ENCODE results near the gene FSTL4.

Gene FSTL4

GRCh38 chr5:133612249-133612860 lies at the start of gene FSTL4:
Gene FSTL4 (minus strand): TSS chr5:133612541.
- peak; percentile 33 for DNase-seq (ENCODE audit: low spot score)

GRCh38 chr5:133661389-133661788 lies 49.0 kb upstream of the FSTL4 start:
- no peak for DNase-seq (ENCODE audit: low spot score)

- no peak for DNase-seq (ENCODE audit: low spot score)
These were observed 46.0 kb upstream of the FSTL4 start for GRCh38 chr5:133658327-133658726.

GRCh38 chr5:133657036-133657435 lies 44.7 kb upstream of the FSTL4 start:
- DNase-seq (ENCODE audit: low spot score), result no peak

- DNase-seq (ENCODE audit: low spot score), result no peak
These were observed 43.6 kb upstream of the FSTL4 start for GRCh38 chr5:133655966-133656365.

GRCh38 chr5:133653760-133654049 lies 41.4 kb upstream of the FSTL4 start:
- no peak for DNase-seq (ENCODE audit: low spot score)

GRCh38 chr5:133652951-133653759 lies 40.8 kb upstream of the FSTL4 start:
- no peak for DNase-seq (ENCODE audit: low spot score)

GRCh38 chr5:133644000-133644865 lies 31.9 kb upstream of the FSTL4 start:
- peak; percentile 6 for DNase-seq (ENCODE audit: low spot score)

GRCh38 chr5:133643365-133643764 lies 31.0 kb upstream of the FSTL4 start:
- DNase-seq (ENCODE audit: low spot score), result peak; percentile 3

- peak; percentile 2 for DNase-seq (ENCODE audit: low spot score)
These were observed 29.9 kb upstream of the FSTL4 start for GRCh38 chr5:133642153-133642722.

GRCh38 chr5:133641683-133642082 lies 29.3 kb upstream of the FSTL4 start:
- no peak for DNase-seq (ENCODE audit: low spot score)

- peak; percentile 3 for DNase-seq (ENCODE audit: low spot score)
These were observed 27.6 kb upstream of the FSTL4 start for GRCh38 chr5:133639850-133640528.

- DNase-seq (ENCODE audit: low spot score), result no peak
These were observed 26.1 kb upstream of the FSTL4 start for GRCh38 chr5:133638436-133638835.

- DNase-seq (ENCODE audit: low spot score), result no peak
These were observed 24.9 kb upstream of the FSTL4 start for GRCh38 chr5:133637206-133637605.

- DNase-seq (ENCODE audit: low spot score), result peak; percentile 16
These were observed 22.7 kb upstream of the FSTL4 start for GRCh38 chr5:133635051-133635450.

GRCh38 chr5:133627180-133627579 lies 14.8 kb upstream of the FSTL4 start:
- DNase-seq (ENCODE audit: low spot score), result no peak

GRCh38 chr5:133624316-133624715 lies 12.0 kb upstream of the FSTL4 start:
- DNase-seq (ENCODE audit: low spot score), result no peak

- no peak for DNase-seq (ENCODE audit: low spot score)
These were observed 5.8 kb upstream of the FSTL4 start for GRCh38 chr5:133618141-133618540.

GRCh38 chr5:133613743-133614142 lies 1.4 kb upstream of the FSTL4 start:
- DNase-seq (ENCODE audit: low spot score), result no peak

GRCh38 chr5:133613184-133613583 lies 843 bp upstream of the FSTL4 start:
- DNase-seq (ENCODE audit: low spot score), result no peak

GRCh38 chr5:133611357-133612248 lies 738 bp downstream of the FSTL4 start:
- DNase-seq (ENCODE audit: low spot score), result no peak
